B cell (primary cell): Measurements from ENCODE around the gene PSMD8. TPM values are rescaled to one million over a fixed set of nuclear protein-coding genes. Genes with fewer than 3 reads are reported as not detected.

Source experiments
- ATAC-seq: fragments of 200-7000 bp; cut with Tn5 transposase; one replicate; pipeline ENCODE4 v1.10.0; 2021; ENCODE audit warnings: low read depth, mild to moderate bottlenecking, moderate number of reproducible peaks, moderate library complexity
- CTCF ChIA-PET: fragments of 350-600 bp; sonication (Branson Sonifier 250); formaldehyde crosslinking; loops from one replicate; lab custom pipeline; 2021; ENCODE audit warnings: antibody characterized with exemption, inconsistent platforms; lab: Charles Lee
- POLR2A ChIA-PET: fragments of 350-600 bp; sonication (Branson Sonifier 250); formaldehyde crosslinking; loops from one replicate; lab custom pipeline; 2021; ENCODE audit warnings: antibody characterized with exemption; lab: Charles Lee
- DNase-seq: peaks from one replicate; pipeline ENCODE4 v3.0.0; 2013
- H2AFZ ChIP-seq: 2 replicates; pipeline ENCODE4 v1.6.1; 2012; ENCODE audit warnings: mild to moderate bottlenecking, low read depth, low read length; ENCODE audit not compliant: insufficient read depth, poor library complexity, severe bottlenecking
- H3K27ac ChIP-seq, 2 donors: 1 replicate in 1 of 2; 2 replicates in 1 of 2; pipeline ENCODE4 v1.5.1; 2012 to 2013; ENCODE audit warnings: low read length in 2 of 2, mild to moderate bottlenecking in 2 of 2, moderate library complexity in 1 of 2
- H3K27me3 ChIP-seq, 4 experiments: fragments of 200-600 bp in 1 of 4; sonication (generic) in 1 of 4; replicated peaks in 1 of 4; 1 replicate in 2 of 4; 2 replicates in 2 of 4; pipeline versions ENCODE4 v1.6.1 to v1.7.0; 2013 to 2016; ENCODE audit warnings: low read length in 3 of 4, mild to moderate bottlenecking in 2 of 4, mixed read lengths in 1 of 4, moderate library complexity in 1 of 4; ENCODE audit not compliant: insufficient read depth in 4 of 4, control insufficient read depth in 3 of 4; ENCODE audit errors: control extremely low read depth in 1 of 4
- H3K36me3 ChIP-seq, 2 experiments: replicated peaks in 1 of 2; 1 replicate in 1 of 2; 2 replicates in 1 of 2; pipeline versions ENCODE4 v1.6.1 to v1.7.1; 2013; ENCODE audit warnings: low read length in 1 of 2; ENCODE audit not compliant: insufficient read depth in 2 of 2, control insufficient read depth in 1 of 2; ENCODE audit errors: control extremely low read depth in 1 of 2, extremely low read depth in 1 of 2
- H3K4me1 ChIP-seq, 2 donors: fragments of 200-600 bp in 1 of 2; sonication (generic) in 1 of 2; 1 replicate in 1 of 2; 2 replicates in 1 of 2; pipeline versions ENCODE4 v1.5.1 to v1.6.1; 2013 to 2017; ENCODE audit warnings: low read length in 2 of 2; ENCODE audit not compliant: control insufficient read depth in 2 of 2, insufficient read depth in 2 of 2
- H3K4me2 ChIP-seq: replicated peaks from 2 replicates; pipeline ENCODE3; 2012; ENCODE audit warnings: mild to moderate bottlenecking, low read depth, low read length; ENCODE audit not compliant: poor library complexity, severe bottlenecking
- H3K4me3 ChIP-seq, 5 experiments: fragments of 200-600 bp in 1 of 5; sonication (generic) in 1 of 5; 1 replicate in 3 of 5; 2 replicates in 2 of 5; pipeline versions ENCODE4 v1.5.1 to v1.7.0; 2011 to 2016; ENCODE audit warnings: low read length in 4 of 5, mild to moderate bottlenecking in 4 of 5, low read depth in 2 of 5, control low read depth in 1 of 5, moderate library complexity in 1 of 5; ENCODE audit not compliant: insufficient read depth in 1 of 5; ENCODE audit errors: control extremely low read depth in 1 of 5, extremely low read depth in 1 of 5
- H3K79me2 ChIP-seq: fragments of 200-600 bp; sonication (generic); one replicate; pipeline ENCODE4 v1.6.0; 2016; ENCODE audit warnings: low read length; ENCODE audit not compliant: control insufficient read depth, insufficient read depth
- H3K9ac ChIP-seq: fragments of 200-600 bp; sonication (generic); 2 replicates; pipeline ENCODE4 v1.6.1; 2017; ENCODE audit warnings: mild to moderate bottlenecking, low read length, moderate library complexity
- H3K9me3 ChIP-seq, 3 donors: one replicate each; pipeline versions ENCODE4 v1.6.1 to v1.7.1; 2013; ENCODE audit warnings: low read length in 2 of 3; ENCODE audit not compliant: control insufficient read depth in 2 of 3, insufficient read depth in 1 of 3; ENCODE audit errors: control extremely low read depth in 1 of 3
- H4K20me1 ChIP-seq: 2 replicates; pipeline ENCODE4 v1.6.0; 2012; ENCODE audit warnings: mild to moderate bottlenecking, low read length; ENCODE audit not compliant: insufficient read depth, control insufficient read depth, poor library complexity, severe bottlenecking
- H3K27ac Mint-ChIP-seq: one replicate; pipeline ENCODE4 v1.8.0; 2021; ENCODE audit warnings: mixed read lengths
- H3K27me3 Mint-ChIP-seq: one replicate; pipeline ENCODE4 v1.8.0; 2021; ENCODE audit warnings: mixed read lengths
- H3K4me1 Mint-ChIP-seq: one replicate; pipeline ENCODE4 v1.8.0; 2021; ENCODE audit warnings: mixed read lengths
- H3K4me3 Mint-ChIP-seq: one replicate; pipeline ENCODE4 v1.8.0; 2021; ENCODE audit warnings: mixed read lengths
- H3K9me3 Mint-ChIP-seq: one replicate; pipeline ENCODE4 v1.8.0; 2022; ENCODE audit warnings: mixed read lengths; ENCODE audit not compliant: insufficient read depth
- EZH2 ChIP-seq: IDR thresholded peaks from 2 replicates; pipeline ENCODE4 v1.6.1; 2012; ENCODE audit warnings: borderline replicate concordance, low read depth, mild to moderate bottlenecking, moderate library complexity, low read length; ENCODE audit not compliant: insufficient read depth, poor library complexity, severe bottlenecking
- WGBS: methylation state at CpG from one replicate; pipeline ENCODE4 v1.1.5; 2013; ENCODE audit warnings: missing lambda C conversion rate; ENCODE audit not compliant: insufficient coverage; 5-methylcytosine and 5-hydroxymethylcytosine counted together
- intact Hi-C: fragments of 100-400 bp; cut with micrococcal nuclease; formaldehyde crosslinking; loops from one replicate; pipeline ENCODE4 v1.10.0; 2022
- polyA plus RNA-seq: library from polyadenylated mRNA; depleted of rRNA; stranded (reverse); fragments of >200 nt; gene quantifications from 2 replicates; pipeline ENCODE4 v1.2.3, GENCODE V29; 2012
- total RNA-seq, 2 donors: library from RNA; stranded (reverse); fragments of 120-200 nt in 1 of 2; gene quantifications; 1 replicate in 1 of 2; 2 replicates in 1 of 2; pipeline versions ENCODE4 v1.2.3 to v1.2.4, GENCODE V29; 2013 to 2022
- TF ChIP-seq, protein P1 (sequence below): fragments of 200-600 bp; IDR thresholded peaks from one replicate; pipeline ENCODE4 v1.8.0; 2022; ENCODE audit warnings: antibody characterized with exemption, mild to moderate bottlenecking

PSMD8 gene
- total and polyA plus RNA-seq, 2 donors (not counting 1 experiment from before 2014, with no cell fraction given) = 88.1 to 122 TPM

DNA sequence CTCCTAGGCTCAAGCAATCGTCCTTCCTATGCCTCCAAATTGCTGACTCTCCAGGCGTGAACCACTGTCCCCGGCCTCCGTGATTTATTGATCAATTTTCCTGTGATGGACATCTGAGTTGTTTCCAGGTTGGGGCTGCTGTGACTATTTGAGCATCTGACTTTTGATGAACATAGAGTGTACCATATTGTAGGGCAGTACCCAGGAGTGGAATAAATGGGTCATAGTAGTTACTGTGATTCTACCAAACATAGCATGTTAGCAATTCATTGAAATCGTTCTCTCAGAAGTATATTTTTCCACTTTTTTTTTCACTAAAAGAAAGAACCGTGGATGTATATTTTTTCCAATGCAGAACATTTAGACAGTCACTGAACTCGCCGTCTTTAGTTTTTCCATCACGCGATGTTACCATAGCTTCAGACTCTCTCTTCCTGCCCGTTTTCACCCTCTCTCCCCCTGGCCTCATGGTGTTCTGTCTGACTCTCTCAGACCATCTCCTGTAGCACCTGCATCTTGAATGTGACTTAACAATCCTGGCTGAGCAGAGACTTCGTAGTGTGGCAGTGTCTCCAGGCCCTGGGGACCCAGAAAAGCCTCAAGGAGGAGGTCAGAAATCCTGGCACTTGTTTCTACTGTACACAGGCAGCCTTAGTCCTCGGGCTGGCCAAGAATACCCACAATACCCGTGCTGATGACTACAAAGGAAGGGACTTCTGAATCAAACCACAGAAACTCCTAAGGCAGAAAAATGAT, 54.9 kb downstream of the PSMD8 start:
- Histone ChIP-seq H3K9me3 (peaks cover 0 to 3% (median 0%) of the 10 kb centered on the region in 3 donors), H3K79me2 (no peaks in the 10 kb centered on the region), H3K4me3 (no peak overlapping the region), H3K9ac (no peak overlapping the region), H2AFZ (no peak overlapping the region), H3K4me1 (peaks cover 19 to 27% of the 10 kb centered on the region in 2 donors), H3K36me3 (no peaks in the 10 kb centered on the region), H4K20me1 (no peaks in the 10 kb centered on the region), H3K4me2 (no peak overlapping the region), H3K27ac (no peak overlapping the region), H3K27me3 (peaks cover 0 to 14% (median 3%) of the 10 kb centered on the region in 4 experiments)
- Mint-ChIP-seq H3K27me3 (peaks cover 18% of the 10 kb centered on the region), H3K9me3 (no peaks in the 10 kb centered on the region), H3K27ac (no peak overlapping the region), H3K4me1 (peaks cover 34% of the 10 kb centered on the region), H3K4me3 (no peak overlapping the region)
- DNase-seq (no peak), ATAC-seq (no peak)
- ChIA-PET POLR2A (no interaction called here), CTCF (interaction anchor here (1.5 kb wide), 1 partner anchor 26 kb away, joined by 5 read pairs; the partner anchor contains the start of gene FAM98C)
- WGBS = 57% methylated on average over 9 of the region's 14 CpGs
- no peak for TF ChIP-seq EZH2
- TF ChIP-seq, protein P1, sequence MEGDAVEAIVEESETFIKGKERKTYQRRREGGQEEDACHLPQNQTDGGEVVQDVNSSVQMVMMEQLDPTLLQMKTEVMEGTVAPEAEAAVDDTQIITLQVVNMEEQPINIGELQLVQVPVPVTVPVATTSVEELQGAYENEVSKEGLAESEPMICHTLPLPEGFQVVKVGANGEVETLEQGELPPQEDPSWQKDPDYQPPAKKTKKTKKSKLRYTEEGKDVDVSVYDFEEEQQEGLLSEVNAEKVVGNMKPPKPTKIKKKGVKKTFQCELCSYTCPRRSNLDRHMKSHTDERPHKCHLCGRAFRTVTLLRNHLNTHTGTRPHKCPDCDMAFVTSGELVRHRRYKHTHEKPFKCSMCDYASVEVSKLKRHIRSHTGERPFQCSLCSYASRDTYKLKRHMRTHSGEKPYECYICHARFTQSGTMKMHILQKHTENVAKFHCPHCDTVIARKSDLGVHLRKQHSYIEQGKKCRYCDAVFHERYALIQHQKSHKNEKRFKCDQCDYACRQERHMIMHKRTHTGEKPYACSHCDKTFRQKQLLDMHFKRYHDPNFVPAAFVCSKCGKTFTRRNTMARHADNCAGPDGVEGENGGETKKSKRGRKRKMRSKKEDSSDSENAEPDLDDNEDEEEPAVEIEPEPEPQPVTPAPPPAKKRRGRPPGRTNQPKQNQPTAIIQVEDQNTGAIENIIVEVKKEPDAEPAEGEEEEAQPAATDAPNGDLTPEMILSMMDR = no peak
- intact Hi-C loops = no loop called here

GRCh38 chr19:38429811-38430156, 55.4 kb downstream of the PSMD8 start:
- Mint-ChIP-seq H3K4me1 (peaks cover 36% of the 10 kb centered on the region), H3K4me3 (no peak overlapping the region), H3K9me3 (no peaks in the 10 kb centered on the region), H3K27me3 (peaks cover 21% of the 10 kb centered on the region), H3K27ac (no peak overlapping the region)
- ChIA-PET POLR2A (no interaction called here), CTCF (no interaction called here)
- Histone ChIP-seq H4K20me1 (no peaks in the 10 kb centered on the region), H3K79me2 (no peaks in the 10 kb centered on the region), H3K9me3 (peaks cover 0 to 3% (median 0%) of the 10 kb centered on the region in 3 donors), H2AFZ (no peak overlapping the region), H3K27me3 (peaks cover 0 to 20% (median 6%) of the 10 kb centered on the region in 4 experiments), H3K4me3 (no peak overlapping the region), H3K36me3 (no peaks in the 10 kb centered on the region), H3K4me1 (peaks cover 19 to 27% of the 10 kb centered on the region in 2 donors), H3K27ac (no peak overlapping the region), H3K9ac (no peak overlapping the region), H3K4me2 (no peak overlapping the region)
- TF ChIP-seq, protein P1 = no peak
- TF ChIP-seq EZH2 = no peak
- WGBS = no CpG with 5 or more reads among the region's 2 CpGs
- ATAC-seq (no peak), DNase-seq (no peak)
- intact Hi-C loops = no loop called here
